Measurements from ENCODE around the gene DOCK11.

GRCh38 chrX:118727686-118728339, 232.2 kb downstream of the DOCK11 start:
- TF ChIP-seq FOXA1 (IDR thresholded peaks at IDR 0.05) (no peak), FOXK2 (IDR thresholded peaks at IDR 0.05) (no peak), TARDBP (IDR thresholded peaks at IDR 0.05) (no peak), ELF4 (IDR thresholded peaks at IDR 0.05) (no peak), SP1 (IDR thresholded peaks at IDR 0.05) (no peak), ARNT (IDR thresholded peaks at IDR 0.05) (no peak), FOXM1 (IDR thresholded peaks at IDR 0.05; ENCODE audit: borderline replicate concordance) (no peak), ZNF384 (IDR thresholded peaks at IDR 0.05) (no peak)

Data from HEK293T (cell line).